ENCODE data around the gene TMEM63C.
A peak's percentile ranks its signal among the peaks of the same experiment; 100 is the strongest.

TMEM63C gene

DNA sequence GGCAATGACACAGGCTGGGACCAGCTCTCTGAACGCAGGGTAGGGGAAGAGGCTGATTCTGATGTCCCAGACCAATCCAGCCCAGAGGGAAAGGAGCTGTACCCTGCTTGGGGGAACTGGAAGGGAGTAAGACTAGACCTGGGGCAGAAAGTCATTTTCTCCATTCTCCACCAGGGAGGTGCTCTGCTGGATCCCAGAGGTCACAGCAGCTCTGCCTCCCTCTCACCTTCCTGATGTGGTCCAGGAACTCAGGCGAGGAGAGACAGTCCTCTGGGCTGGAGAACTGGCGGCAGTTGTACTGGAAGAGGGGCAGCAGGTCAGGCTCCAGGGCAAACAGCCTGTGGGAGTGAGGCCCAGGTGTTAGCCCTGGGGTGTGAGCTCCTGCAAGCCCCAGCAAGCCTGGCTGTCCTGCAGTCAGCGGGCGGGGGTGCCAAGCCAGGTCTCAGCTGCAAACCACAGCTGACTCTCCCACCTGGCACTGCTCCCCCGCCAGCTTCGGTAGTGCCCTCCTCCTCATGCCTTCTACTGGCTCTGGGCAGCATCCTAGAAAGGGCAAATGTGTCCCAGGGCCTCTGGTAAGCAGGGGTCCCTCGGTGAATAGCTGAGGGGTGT, 87.5 kb downstream of the TMEM63C start:
- no peak for DNase-seq
- no peak overlapping the region for H3K4me2 ChIP-seq (ENCODE audit: low read length)
- no peak overlapping the region for H4K8ac ChIP-seq (ENCODE audit: low read depth, low read length)
- H4K12ac ChIP-seq (ENCODE audit: low read depth, low read length): no peak overlapping the region
- H2BK120ac ChIP-seq (ENCODE audit: insufficient read depth, low read length, poor library complexity): no peak overlapping the region
- H3K4me1 ChIP-seq (ENCODE audit: control insufficient read depth in 1 of 2, insufficient read depth in 2 of 2, low read length in 2 of 2): peaks cover 3 to 5% of the 10 kb centered on the region in 2 experiments
- H2AFZ ChIP-seq (ENCODE audit: insufficient read depth, low read length, poor library complexity): no peak overlapping the region
- H3K23ac ChIP-seq (ENCODE audit: low read length): no peak overlapping the region
- no peak overlapping the region for H3K4me3 ChIP-seq (ENCODE audit: low read depth, low read length)
- no peak overlapping the region for H3K18ac ChIP-seq (ENCODE audit: low read length)
- no peak overlapping the region for H3K9ac ChIP-seq (ENCODE audit: low read length)
- WGBS (ENCODE audit: extremely low coverage, insufficient coverage, insufficient read length): no CpG with 5 or more reads among the region's 8 CpGs
- no peaks in the 10 kb centered on the region for H3K36me3 ChIP-seq (ENCODE audit: control insufficient read depth in 1 of 2, insufficient read depth in 2 of 2, low read length in 2 of 2)
- H3K79me1 ChIP-seq (ENCODE audit: low read length): no peaks in the 10 kb centered on the region
- H2BK12ac ChIP-seq (ENCODE audit: low read length): no peak overlapping the region
- no peak overlapping the region for H4K91ac ChIP-seq (ENCODE audit: low read depth, low read length)
- no peak overlapping the region for H2AK5ac ChIP-seq (ENCODE audit: low read length)
- H3K27me3 ChIP-seq (ENCODE audit: insufficient read depth, low read length): peaks cover 33% of the 10 kb centered on the region
- no peak overlapping the region for H3K4ac ChIP-seq (ENCODE audit: low read depth, low read length)
- H3K9me3 ChIP-seq (ENCODE audit: insufficient read depth, low read depth, low read length): peaks cover 4% of the 10 kb centered on the region
- H3K27ac ChIP-seq (ENCODE audit: low read depth, low read length): no peak overlapping the region
- no peaks in the 10 kb centered on the region for H3K79me2 ChIP-seq (ENCODE audit: control insufficient read depth, insufficient read depth, low read length, poor library complexity)
- no peak overlapping the region for H2BK5ac ChIP-seq (ENCODE audit: low read depth, low read length, poor library complexity)
- no peak overlapping the region for H3K14ac ChIP-seq (ENCODE audit: low read length)

- Histone ChIP-seq H2AFZ (ENCODE audit: insufficient read depth, low read length, poor library complexity) (no peak overlapping the region), H4K8ac (ENCODE audit: low read depth, low read length) (no peak overlapping the region), H3K4me2 (ENCODE audit: low read length) (peak overlapping the region; percentile 51), H4K12ac (ENCODE audit: low read depth, low read length) (no peak overlapping the region), H3K36me3 (ENCODE audit: control insufficient read depth in 1 of 2, insufficient read depth in 2 of 2, low read length in 2 of 2) (no peaks in the 10 kb centered on the region), H3K9me3 (ENCODE audit: insufficient read depth, low read depth, low read length) (peaks cover 4% of the 10 kb centered on the region), H3K27ac (ENCODE audit: low read depth, low read length) (no peak overlapping the region), H3K4me1 (ENCODE audit: control insufficient read depth in 1 of 2, insufficient read depth in 2 of 2, low read length in 2 of 2) (peaks cover 3 to 5% of the 10 kb centered on the region in 2 experiments), H3K4me3 (ENCODE audit: low read depth, low read length) (peak overlapping the region; percentile 30), H3K14ac (ENCODE audit: low read length) (no peak overlapping the region), H3K4ac (ENCODE audit: low read depth, low read length) (no peak overlapping the region), H3K27me3 (ENCODE audit: insufficient read depth, low read length) (peaks cover 33% of the 10 kb centered on the region), H2BK5ac (ENCODE audit: low read depth, low read length, poor library complexity) (no peak overlapping the region), H2AK5ac (ENCODE audit: low read length) (no peak overlapping the region), H3K23ac (ENCODE audit: low read length) (no peak overlapping the region), H2BK120ac (ENCODE audit: insufficient read depth, low read length, poor library complexity) (no peak overlapping the region), H2BK12ac (ENCODE audit: low read length) (no peak overlapping the region), H3K79me1 (ENCODE audit: low read length) (no peaks in the 10 kb centered on the region), H3K9ac (ENCODE audit: low read length) (no peak overlapping the region), H3K18ac (ENCODE audit: low read length) (no peak overlapping the region), H4K91ac (ENCODE audit: low read depth, low read length) (no peak overlapping the region), H3K79me2 (ENCODE audit: control insufficient read depth, insufficient read depth, low read length, poor library complexity) (no peaks in the 10 kb centered on the region)
- DNase-seq: no peak
- WGBS (ENCODE audit: extremely low coverage, insufficient coverage, insufficient read length): no CpG with 5 or more reads among the region's 84 CpGs
Measured at GRCh38 chr14:77270361-77271112, 88.9 kb downstream of the TMEM63C start.

DNA sequence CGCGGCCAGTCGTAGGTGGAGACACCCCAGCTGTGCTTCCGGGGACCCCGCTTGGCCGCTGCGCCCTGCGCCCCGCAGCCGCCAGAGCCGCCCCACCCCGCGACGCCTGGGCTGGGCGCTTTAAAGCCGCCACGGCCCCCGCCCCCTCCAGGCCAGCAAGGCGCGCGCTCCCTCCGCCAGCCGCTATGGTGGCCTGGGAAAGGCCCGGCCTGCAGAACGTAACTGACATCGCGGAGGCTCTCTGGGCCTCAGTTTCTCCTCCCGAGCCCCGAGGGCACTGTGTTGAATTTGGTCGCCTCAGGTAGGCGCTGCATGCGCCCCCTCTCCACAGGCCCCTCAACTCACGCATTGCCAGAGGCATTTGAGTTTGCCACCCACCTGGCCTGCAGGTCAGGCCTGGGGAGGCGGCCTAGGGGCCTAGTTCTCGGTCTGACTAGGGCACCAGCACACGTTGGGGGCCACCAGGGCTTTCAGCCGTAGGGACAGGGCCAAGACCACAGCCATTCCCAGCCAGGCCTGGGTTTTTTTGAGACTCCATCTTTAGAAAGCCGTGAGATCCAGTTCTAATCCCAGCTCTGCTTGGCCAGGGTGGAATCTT, 89.6 kb downstream of the TMEM63C start, which contains the start of gene NGB:
Gene NGB, minus strand, starts transcription at position 94 of the 598 bp plus-strand sequence. CDS start 269 bp downstream, outside the sequence.
- H3K18ac ChIP-seq (ENCODE audit: low read length): no peak within 1 kb of the TSS
- no peak within 1 kb of the TSS for H3K23ac ChIP-seq (ENCODE audit: low read length)
- no peaks in the 10 kb centered on the region for H3K79me2 ChIP-seq (ENCODE audit: control insufficient read depth, insufficient read depth, low read length, poor library complexity)
- peak within 1 kb of the TSS; percentile 30 for H3K4me3 ChIP-seq (ENCODE audit: low read depth, low read length)
- H3K79me1 ChIP-seq (ENCODE audit: low read length): no peaks in the 10 kb centered on the region
- no peak within 1 kb of the TSS for H2BK12ac ChIP-seq (ENCODE audit: low read length)
- H4K91ac ChIP-seq (ENCODE audit: low read depth, low read length): no peak within 1 kb of the TSS
- H3K9ac ChIP-seq (ENCODE audit: low read length): no peak within 1 kb of the TSS
- no peak within 1 kb of the TSS for H4K12ac ChIP-seq (ENCODE audit: low read depth, low read length)
- H2AFZ ChIP-seq (ENCODE audit: insufficient read depth, low read length, poor library complexity): no peak within 1 kb of the TSS
- H3K4me1 ChIP-seq (ENCODE audit: control insufficient read depth in 1 of 2, insufficient read depth in 2 of 2, low read length in 2 of 2): peaks cover 3 to 5% of the 10 kb centered on the region in 2 experiments
- H3K27ac ChIP-seq (ENCODE audit: low read depth, low read length): no peak within 1 kb of the TSS
- H3K27me3 ChIP-seq (ENCODE audit: insufficient read depth, low read length): peaks cover 33% of the 10 kb centered on the region
- H3K9me3 ChIP-seq (ENCODE audit: insufficient read depth, low read depth, low read length): peaks cover 4% of the 10 kb centered on the region
- H3K4ac ChIP-seq (ENCODE audit: low read depth, low read length): no peak within 1 kb of the TSS
- no peak within 1 kb of the TSS for H2BK5ac ChIP-seq (ENCODE audit: low read depth, low read length, poor library complexity)
- no peak within 1 kb of the TSS for H2BK120ac ChIP-seq (ENCODE audit: insufficient read depth, low read length, poor library complexity)
- H2AK5ac ChIP-seq (ENCODE audit: low read length): no peak within 1 kb of the TSS
- peak within 1 kb of the TSS; percentile 51 for H3K4me2 ChIP-seq (ENCODE audit: low read length)
- DNase-seq: no peak
- WGBS (ENCODE audit: extremely low coverage, insufficient coverage, insufficient read length): no CpG with 5 or more reads among the region's 38 CpGs
- H3K36me3 ChIP-seq (ENCODE audit: control insufficient read depth in 1 of 2, insufficient read depth in 2 of 2, low read length in 2 of 2): peaks cover 2% of the 10 kb centered on the region in 2 experiments
- H4K8ac ChIP-seq (ENCODE audit: low read depth, low read length): no peak within 1 kb of the TSS
- H3K14ac ChIP-seq (ENCODE audit: low read length): no peak within 1 kb of the TSS

GRCh38 chr14:77272261-77272660, 90.7 kb downstream of the TMEM63C start:
- no peak overlapping the region for H2AK5ac ChIP-seq (ENCODE audit: low read length)
- H3K27me3 ChIP-seq (ENCODE audit: insufficient read depth, low read length): peaks cover 33% of the 10 kb centered on the region
- H4K12ac ChIP-seq (ENCODE audit: low read depth, low read length): no peak overlapping the region
- no peak overlapping the region for H3K4ac ChIP-seq (ENCODE audit: low read depth, low read length)
- no peak overlapping the region for H3K9ac ChIP-seq (ENCODE audit: low read length)
- no peak overlapping the region for H3K18ac ChIP-seq (ENCODE audit: low read length)
- no peaks in the 10 kb centered on the region for H3K79me2 ChIP-seq (ENCODE audit: control insufficient read depth, insufficient read depth, low read length, poor library complexity)
- no peak overlapping the region for H2BK120ac ChIP-seq (ENCODE audit: insufficient read depth, low read length, poor library complexity)
- H3K4me2 ChIP-seq (ENCODE audit: low read length): no peak overlapping the region
- H3K36me3 ChIP-seq (ENCODE audit: control insufficient read depth in 1 of 2, insufficient read depth in 2 of 2, low read length in 2 of 2): peaks cover 8 to 10% of the 10 kb centered on the region in 2 experiments
- no peak overlapping the region for H3K4me3 ChIP-seq (ENCODE audit: low read depth, low read length)
- H3K79me1 ChIP-seq (ENCODE audit: low read length): no peaks in the 10 kb centered on the region
- no peak overlapping the region for H3K14ac ChIP-seq (ENCODE audit: low read length)
- H3K27ac ChIP-seq (ENCODE audit: low read depth, low read length): no peak overlapping the region
- H4K8ac ChIP-seq (ENCODE audit: low read depth, low read length): no peak overlapping the region
- no peak for DNase-seq
- H2AFZ ChIP-seq (ENCODE audit: insufficient read depth, low read length, poor library complexity): no peak overlapping the region
- no CpG with 5 or more reads among the region's 4 CpGs for WGBS (ENCODE audit: extremely low coverage, insufficient coverage, insufficient read length)
- no peak overlapping the region for H2BK5ac ChIP-seq (ENCODE audit: low read depth, low read length, poor library complexity)
- H3K23ac ChIP-seq (ENCODE audit: low read length): no peak overlapping the region
- H3K9me3 ChIP-seq (ENCODE audit: insufficient read depth, low read depth, low read length): peaks cover 4% of the 10 kb centered on the region
- H2BK12ac ChIP-seq (ENCODE audit: low read length): no peak overlapping the region
- no peak overlapping the region for H4K91ac ChIP-seq (ENCODE audit: low read depth, low read length)
- H3K4me1 ChIP-seq (ENCODE audit: control insufficient read depth in 1 of 2, insufficient read depth in 2 of 2, low read length in 2 of 2): peaks cover 3 to 5% of the 10 kb centered on the region in 2 experiments

Measured in trophoblast cell (in vitro differentiated cells and primary cell).